K562 (cell line): ENCODE results near the gene SMAP2. TPM values are rescaled to one million over a fixed set of nuclear protein-coding genes. Genes with fewer than 3 reads are reported as not detected.

Source experiments
- CBX5 ChIP-seq: IDR thresholded peaks from 2 replicates; pipeline ENCODE4 v1.6.1; 2014; ENCODE audit warnings: low read depth, borderline replicate concordance
- CEBPZ ChIP-seq: fragments of 150-350 bp; IDR thresholded peaks from 2 replicates; pipeline ENCODE4 v1.6.1; 2014; ENCODE audit warnings: low read depth, mild to moderate bottlenecking, low read length, borderline replicate concordance
- CHD1 ChIP-seq: fragments of 200-600 bp; sonication (generic); IDR thresholded peaks from one replicate; pipeline ENCODE4 v1.6.1; 2012; ENCODE audit warnings: mild to moderate bottlenecking, moderate library complexity, low read length, inconsistent platforms
- DNMT1 ChIP-seq: fragments of 450-650 bp; IDR thresholded peaks from 2 replicates; pipeline ENCODE4 v1.6.1; 2016; ENCODE audit warnings: antibody characterized with exemption, mild to moderate bottlenecking
- FOXA1 ChIP-seq: fragments of 450-650 bp; IDR thresholded peaks from 2 replicates; pipeline ENCODE4 v1.6.1; 2016; ENCODE audit warnings: mild to moderate bottlenecking, borderline replicate concordance
- HDAC3 ChIP-seq: fragments of 450-650 bp; IDR thresholded peaks from 2 replicates; pipeline ENCODE4 v1.6.1; 2018; ENCODE audit warnings: borderline replicate concordance, mild to moderate bottlenecking, moderate library complexity; ENCODE audit not compliant: partially characterized antibody
- HMG20A ChIP-seq: fragments of 450-650 bp; formaldehyde crosslinking; conservative IDR thresholded peaks from 2 replicates; pipeline ENCODE4 v1.4.0; 2020; ENCODE audit warnings: mild to moderate bottlenecking, mixed read lengths
- POLR2B ChIP-seq: fragments of 450-650 bp; IDR thresholded peaks from 2 replicates; pipeline ENCODE4 v1.6.1; 2018; ENCODE audit warnings: low read depth; ENCODE audit not compliant: partially characterized antibody
- RBM25 ChIP-seq: fragments of 200-400 bp; formaldehyde crosslinking; IDR thresholded peaks from 2 replicates; pipeline ENCODE4 v1.6.1; 2018; ENCODE audit warnings: low read length, low read depth, moderate library complexity; ENCODE audit not compliant: severe bottlenecking
- ZNF324 ChIP-seq: fragments of 250-450 bp; sonication (Bioruptor Pico); IDR thresholded peaks from 2 replicates; pipeline ENCODE4 v1.4.0; 2020; ENCODE audit warnings: mild to moderate bottlenecking
- ZNF511 ChIP-seq: sonication (generic); formaldehyde crosslinking; IDR thresholded peaks from 2 replicates; pipeline ENCODE4 v1.8.0; 2022; ENCODE audit warnings: mild to moderate bottlenecking, missing genetic modification reagents
- polyA plus RNA-seq, 8 experiments: library from polyadenylated mRNA; depleted of rRNA in 4 of 8; stranded (reverse) in 5 of 8; unstranded in 3 of 8; fragments of >200 nt; fragmentation: Nextera tagmentation in 2 of 8; fragmentation: Illumina TruSeq in 1 of 8; extraction: Ambion mirVana in 2 of 8; extraction: Trizol in 1 of 8; gene quantifications; 2 replicates each; pipeline versions ENCODE4 v1.2.1 to v1.2.3, GENCODE V29; 2011 to 2014; ENCODE audit warnings: inconsistent platforms in 1 of 8, missing spikeins in 1 of 8
- total RNA-seq, 7 experiments: library from RNA; depleted of rRNA in 6 of 7; stranded (reverse); fragments of >200 nt in 6 of 7; fragmentation: Illumina TruSeq in 2 of 7; extraction: Trizol in 2 of 7; gene quantifications; 2 replicates each; pipeline versions ENCODE4 v1.2.1 to v1.2.3, GENCODE V29; 2011 to 2021; ENCODE audit warnings: low replicate concordance in 1 of 7

SMAP2 gene
- total and polyA plus RNA-seq, 9 of the 15 experiments (the other 6 are each of a cell fraction or from before 2014, with no cell fraction given) = 38.7 to 212 (median 94.1) TPM

DNA sequence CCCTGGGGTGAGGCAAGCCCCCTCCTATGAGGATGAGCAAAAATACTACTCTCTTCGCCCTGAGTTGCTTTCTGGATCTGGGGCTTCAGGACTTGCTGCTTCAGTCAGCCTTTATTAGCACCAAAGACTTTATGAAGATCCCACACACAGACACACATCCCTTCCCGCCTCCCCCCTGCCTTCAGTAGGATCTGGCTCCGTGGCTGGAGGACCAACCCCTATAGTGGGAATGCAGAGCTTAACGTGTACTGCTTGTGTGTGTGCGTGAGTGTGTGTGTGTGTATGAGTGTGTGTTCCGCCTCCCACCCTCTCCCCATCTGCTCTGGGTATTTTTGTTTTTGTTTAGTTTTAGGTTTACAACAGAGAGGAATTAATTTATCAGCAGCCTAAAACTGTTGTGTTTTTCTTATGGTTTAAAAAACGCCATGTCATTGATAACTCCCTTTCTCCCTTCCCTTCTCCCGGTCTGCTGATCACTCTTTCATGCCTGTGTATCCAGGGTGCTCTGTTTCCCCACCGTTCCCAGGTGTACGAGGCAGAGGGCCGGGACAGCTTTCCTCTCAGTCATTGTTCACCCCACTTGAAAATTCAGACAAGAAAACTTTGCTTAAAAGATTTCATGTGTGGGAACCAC lies 49.2 kb downstream of the SMAP2 start (continued):
- TF ChIP-seq CEBPZ (no peak), DNMT1 (no peak), ZNF511 (CRISPR knock-in tag) (no peak), RBM25 (no peak), HDAC3 (no peak), CBX5 (no peak), ZNF324 (CRISPR knock-in tag) (no peak), FOXA1 (no peak), HMG20A (CRISPR knock-in tag) (no peak), CHD1 (no peak), POLR2B (peak; percentile 8)
